ENCODE data around the gene PARD6G.

Gene PARD6G

DNA sequence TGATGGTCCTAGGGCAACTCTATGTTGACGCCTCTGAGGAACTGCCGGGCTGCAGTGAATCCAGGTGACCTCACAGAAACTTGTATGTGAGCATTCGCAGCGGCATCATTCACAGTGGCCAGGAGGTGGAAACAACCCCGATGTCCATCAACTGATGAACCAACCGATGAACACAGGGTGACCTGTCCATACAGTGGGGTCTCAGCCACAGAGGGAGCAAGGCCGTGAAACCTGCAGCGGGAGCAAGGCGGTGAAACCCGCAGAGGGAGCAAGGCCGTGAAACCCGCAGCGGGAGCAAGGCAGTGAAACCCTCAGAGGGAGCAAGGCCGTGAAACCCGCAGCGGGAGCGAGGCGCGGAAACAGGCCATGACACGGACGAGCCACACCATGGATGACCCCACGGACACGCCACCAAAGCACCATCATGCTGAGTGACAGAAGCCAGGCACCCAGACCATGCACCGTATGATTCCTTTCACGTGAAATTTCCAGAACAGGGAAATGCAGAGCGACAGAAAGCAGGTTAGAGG lies 63.0 kb downstream of the PARD6G start:
- no peak overlapping the region for H3K4me3 ChIP-seq (ENCODE audit: low read depth, low read length)
- in situ Hi-C loops (cut with HindIII; ENCODE audit: low sequenced_read_pairs), result no loop called here
- no peak for TF ChIP-seq CTCF (IDR thresholded peaks at IDR 0.05; ENCODE audit: low read depth, low read length)
- no peak for DNase-seq (ENCODE audit: low read depth, low spot score)

DNA sequence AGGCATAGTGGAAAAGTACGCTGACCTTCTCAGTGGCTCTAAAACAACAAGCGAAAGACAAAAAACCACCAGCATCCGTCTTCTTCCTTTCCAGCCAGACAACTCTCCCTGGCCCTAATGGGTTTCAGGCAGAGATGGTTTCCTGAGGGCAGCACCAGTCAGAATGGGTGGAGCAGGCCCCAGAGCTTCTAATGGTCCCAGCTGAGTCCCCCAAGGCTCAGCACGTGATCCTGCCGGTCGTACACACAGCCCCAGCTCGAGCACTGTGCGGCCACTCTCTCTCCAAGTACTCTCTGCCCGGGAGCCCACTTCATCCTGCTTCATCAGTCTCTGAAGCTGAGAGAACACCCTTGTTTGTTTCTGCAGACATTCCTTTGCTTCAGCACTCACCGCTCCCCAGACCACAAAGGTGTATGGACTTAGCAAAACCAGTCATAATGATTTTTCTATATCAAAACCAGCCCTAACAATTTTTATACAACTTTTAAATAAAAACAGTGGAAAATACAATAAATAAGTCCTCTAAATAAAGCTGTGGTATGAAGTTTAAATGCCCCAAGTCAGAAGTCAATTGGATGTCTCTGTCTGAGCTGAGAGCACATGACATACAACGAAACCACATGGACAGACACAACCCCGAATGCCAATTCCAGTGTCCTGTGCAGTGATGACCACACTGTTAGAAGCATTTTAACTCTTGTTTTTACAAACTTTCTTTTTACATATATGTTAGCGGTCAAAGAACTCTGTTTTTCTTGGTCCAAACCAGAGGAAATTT lies 63.9 kb downstream of the PARD6G start:
- in situ Hi-C loops (cut with HindIII; ENCODE audit: low sequenced_read_pairs), result no loop called here
- no peak overlapping the region for H3K4me3 ChIP-seq (ENCODE audit: low read depth, low read length)
- TF ChIP-seq CTCF (IDR thresholded peaks at IDR 0.05; ENCODE audit: low read depth, low read length), result no peak
- DNase-seq (ENCODE audit: low read depth, low spot score), result peak; percentile 45

DNA sequence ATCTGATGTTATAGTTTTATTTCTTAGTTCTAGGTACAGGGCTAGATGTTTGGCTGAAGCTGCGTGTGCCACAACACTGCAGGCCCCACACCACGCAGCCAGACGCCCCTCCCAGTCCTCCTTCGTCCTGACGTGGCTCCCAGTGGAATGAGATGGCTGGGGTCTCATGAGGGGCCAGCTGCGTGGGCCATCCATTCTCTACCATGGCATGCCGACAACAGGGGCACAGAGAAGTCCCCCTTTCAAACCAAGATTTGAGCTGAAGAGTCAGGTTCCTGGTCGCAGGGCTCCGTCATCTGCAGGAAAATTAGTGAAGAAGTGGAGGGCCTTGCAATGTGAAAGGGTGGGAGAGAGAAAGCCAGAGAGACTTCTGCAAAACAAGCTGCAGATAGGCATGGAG lies 64.5 kb downstream of the PARD6G start:
- no peak for TF ChIP-seq CTCF (IDR thresholded peaks at IDR 0.05; ENCODE audit: low read depth, low read length)
- no peak overlapping the region for H3K4me3 ChIP-seq (ENCODE audit: low read depth, low read length)
- in situ Hi-C loops (cut with HindIII; ENCODE audit: low sequenced_read_pairs), result no loop called here
- DNase-seq (ENCODE audit: low read depth, low spot score), result no peak

- TF ChIP-seq CTCF (IDR thresholded peaks at IDR 0.05; ENCODE audit: low read depth, low read length), result no peak
- no peak overlapping the region for H3K4me3 ChIP-seq (ENCODE audit: low read depth, low read length)
- no peak for DNase-seq (ENCODE audit: low read depth, low spot score)
- in situ Hi-C loops (cut with HindIII; ENCODE audit: low sequenced_read_pairs), result no loop called here
These were observed 65.5 kb downstream of the PARD6G start for GRCh38 chr18:80181642-80182461.

DNA sequence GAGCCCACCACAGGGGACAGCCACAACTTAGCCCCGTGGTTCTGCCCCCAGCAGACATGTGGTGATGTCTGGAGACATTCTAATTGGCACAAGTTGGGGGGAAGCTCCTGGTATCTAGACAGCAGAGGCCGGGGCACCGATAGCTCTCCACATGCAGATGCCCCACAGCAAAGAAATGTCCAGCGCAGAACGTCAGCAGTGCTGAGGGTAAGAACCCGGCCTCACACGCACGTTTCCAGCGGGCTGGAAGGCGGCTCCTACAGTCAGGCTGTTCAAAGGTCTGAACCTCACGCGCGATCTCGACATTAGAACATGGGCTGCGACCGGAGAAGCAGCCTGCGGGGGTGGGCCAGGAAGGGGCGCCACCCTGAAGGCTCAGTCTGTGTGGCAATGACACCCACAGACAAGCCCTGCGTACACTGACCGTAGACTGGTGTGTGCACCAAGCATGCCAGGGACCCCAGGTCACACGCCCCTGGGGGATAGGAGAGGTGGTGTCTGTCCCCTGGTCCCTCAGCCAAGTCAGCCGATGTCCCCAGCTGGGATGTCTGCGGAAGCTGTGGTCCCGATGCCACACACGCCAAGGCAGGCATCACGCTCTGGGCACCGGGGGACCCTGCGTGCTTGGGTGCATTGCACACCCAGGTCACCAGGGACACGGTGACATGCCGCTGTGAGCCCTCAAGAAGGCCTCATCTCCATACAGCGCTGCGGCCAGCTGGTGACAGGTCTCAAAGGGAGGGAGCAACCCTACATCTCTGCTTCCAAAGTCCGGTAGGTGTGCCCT lies 66.3 kb downstream of the PARD6G start:
- no peak for TF ChIP-seq CTCF (IDR thresholded peaks at IDR 0.05; ENCODE audit: low read depth, low read length)
- DNase-seq (ENCODE audit: low read depth, low spot score), result no peak
- H3K4me3 ChIP-seq (ENCODE audit: low read depth, low read length), result no peak overlapping the region
- in situ Hi-C loops (cut with HindIII; ENCODE audit: low sequenced_read_pairs), result no loop called here
